Measurements from ENCODE around the gene GIMAP5. TPM values are rescaled to one million over a fixed set of nuclear protein-coding genes. Genes with fewer than 3 reads are reported as not detected.

The GIMAP5 gene
- total RNA-seq, 2 donors from 2014 or later: 5.3 to 11.9 TPM

GRCh38 chr7:150755473-150756099 is 18.4 kb downstream of the GIMAP5 start:
- Histone ChIP-seq H3K4me1 (peaks cover 6% of the 10 kb centered on the region), H3K4me3 (no peak overlapping the region), H3K27ac (no peak overlapping the region), H3K9me3 (no peaks in the 10 kb centered on the region), H3K27me3 (no peaks in the 10 kb centered on the region), H3K36me3 (replicated peaks in 1 of 2; ENCODE audit: insufficient read depth in 1 of 2, low read depth in 2 of 2) (no peaks in the 10 kb centered on the region)
- 73% methylated on average over 4 of the region's 4 CpGs for WGBS, 2 donors
- DNase-seq (no peak), ATAC-seq (peak; percentile 41)
- intact Hi-C loops (cut with DNase I): no loop called here
- TF ChIP-seq POLR2A (IDR thresholded peaks at IDR 0.05): no peak
- TF ChIP-seq, protein P1, sequence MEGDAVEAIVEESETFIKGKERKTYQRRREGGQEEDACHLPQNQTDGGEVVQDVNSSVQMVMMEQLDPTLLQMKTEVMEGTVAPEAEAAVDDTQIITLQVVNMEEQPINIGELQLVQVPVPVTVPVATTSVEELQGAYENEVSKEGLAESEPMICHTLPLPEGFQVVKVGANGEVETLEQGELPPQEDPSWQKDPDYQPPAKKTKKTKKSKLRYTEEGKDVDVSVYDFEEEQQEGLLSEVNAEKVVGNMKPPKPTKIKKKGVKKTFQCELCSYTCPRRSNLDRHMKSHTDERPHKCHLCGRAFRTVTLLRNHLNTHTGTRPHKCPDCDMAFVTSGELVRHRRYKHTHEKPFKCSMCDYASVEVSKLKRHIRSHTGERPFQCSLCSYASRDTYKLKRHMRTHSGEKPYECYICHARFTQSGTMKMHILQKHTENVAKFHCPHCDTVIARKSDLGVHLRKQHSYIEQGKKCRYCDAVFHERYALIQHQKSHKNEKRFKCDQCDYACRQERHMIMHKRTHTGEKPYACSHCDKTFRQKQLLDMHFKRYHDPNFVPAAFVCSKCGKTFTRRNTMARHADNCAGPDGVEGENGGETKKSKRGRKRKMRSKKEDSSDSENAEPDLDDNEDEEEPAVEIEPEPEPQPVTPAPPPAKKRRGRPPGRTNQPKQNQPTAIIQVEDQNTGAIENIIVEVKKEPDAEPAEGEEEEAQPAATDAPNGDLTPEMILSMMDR (IDR thresholded peaks at IDR 0.05): no peak

- Histone ChIP-seq H3K9me3 (no peaks in the 10 kb centered on the region), H3K27ac (no peak overlapping the region), H3K4me1 (peaks cover 6% of the 10 kb centered on the region), H3K4me3 (no peak overlapping the region), H3K27me3 (no peaks in the 10 kb centered on the region), H3K36me3 (replicated peaks in 1 of 2; ENCODE audit: insufficient read depth in 1 of 2, low read depth in 2 of 2) (no peaks in the 10 kb centered on the region)
- ATAC-seq (no peak), DNase-seq (no peak)
- intact Hi-C loops (cut with DNase I): no loop called here
- TF ChIP-seq, protein P1 (IDR thresholded peaks at IDR 0.05): no peak
- TF ChIP-seq POLR2A (IDR thresholded peaks at IDR 0.05): no peak
- 65 to 76% methylated on average over 3 of the region's 3 CpGs for WGBS, 2 donors
These were observed 18.9 kb downstream of the GIMAP5 start for GRCh38 chr7:150756166-150756565.

GRCh38 chr7:150756858-150757257 is 19.6 kb downstream of the GIMAP5 start:
- Histone ChIP-seq H3K9me3 (no peaks in the 10 kb centered on the region), H3K27ac (no peak overlapping the region), H3K4me1 (peaks cover 6% of the 10 kb centered on the region), H3K27me3 (no peaks in the 10 kb centered on the region), H3K4me3 (no peak overlapping the region), H3K36me3 (replicated peaks in 1 of 2; ENCODE audit: insufficient read depth in 1 of 2, low read depth in 2 of 2) (no peaks in the 10 kb centered on the region)
- WGBS, 2 donors: 17 to 33% methylated on average over 1 of the region's 1 CpG
- no peak for ATAC-seq
- intact Hi-C loops (cut with DNase I): no loop called here
- TF ChIP-seq POLR2A (IDR thresholded peaks at IDR 0.05): no peak
- TF ChIP-seq, protein P1 (IDR thresholded peaks at IDR 0.05): peak in 5 of 7 experiments; percentile 11 to 55 (median 42)
- DNase-seq: no peak

DNA sequence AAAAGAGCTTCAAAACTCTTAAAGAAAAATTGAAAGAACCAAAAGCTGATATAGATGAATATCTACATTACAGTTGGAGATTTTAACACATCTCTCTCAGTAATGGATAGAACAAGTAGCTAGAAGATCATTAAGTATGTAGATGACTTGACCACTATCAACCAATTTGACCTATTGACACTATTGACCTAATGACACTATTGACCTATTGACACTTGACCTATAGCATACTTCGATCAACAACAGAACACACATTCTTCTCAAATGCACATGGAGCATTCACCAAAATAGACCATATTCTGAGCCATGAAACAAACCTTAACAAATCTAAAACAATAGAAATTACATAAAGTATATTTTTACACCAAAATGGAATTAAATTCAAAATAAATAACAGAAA is 22.3 kb downstream of the GIMAP5 start:
- H3K4me3 ChIP-seq: no peak overlapping the region

More for the DNA sequence above, 22.3 kb downstream of the GIMAP5 start:
- intact Hi-C loops (cut with DNase I): no loop called here
- WGBS, 2 donors: 35 to 45% methylated on average over 1 of the region's 1 CpG
- H3K27me3 ChIP-seq: no peaks in the 10 kb centered on the region
- H3K4me1 ChIP-seq: no peaks in the 10 kb centered on the region
- no peaks in the 10 kb centered on the region for H3K9me3 ChIP-seq
- no peak for DNase-seq
- no peaks in the 10 kb centered on the region for H3K36me3 ChIP-seq (replicated peaks in 1 of 2; ENCODE audit: insufficient read depth in 1 of 2, low read depth in 2 of 2)
- TF ChIP-seq, protein P1 (IDR thresholded peaks at IDR 0.05): no peak
- no peak for TF ChIP-seq POLR2A (IDR thresholded peaks at IDR 0.05)
- H3K27ac ChIP-seq: no peak overlapping the region
- ATAC-seq: no peak

Data from body of pancreas (tissue), 4 donors.